Measurements from ENCODE around the gene ZNF629. TPM values are rescaled to one million over a fixed set of nuclear protein-coding genes. Genes with fewer than 3 reads are reported as not detected.

The ZNF629 gene
- total and polyA plus RNA-seq, 3 donors from 2014 or later, result 11.2 to 21.9 (median 19.4) TPM

DNA sequence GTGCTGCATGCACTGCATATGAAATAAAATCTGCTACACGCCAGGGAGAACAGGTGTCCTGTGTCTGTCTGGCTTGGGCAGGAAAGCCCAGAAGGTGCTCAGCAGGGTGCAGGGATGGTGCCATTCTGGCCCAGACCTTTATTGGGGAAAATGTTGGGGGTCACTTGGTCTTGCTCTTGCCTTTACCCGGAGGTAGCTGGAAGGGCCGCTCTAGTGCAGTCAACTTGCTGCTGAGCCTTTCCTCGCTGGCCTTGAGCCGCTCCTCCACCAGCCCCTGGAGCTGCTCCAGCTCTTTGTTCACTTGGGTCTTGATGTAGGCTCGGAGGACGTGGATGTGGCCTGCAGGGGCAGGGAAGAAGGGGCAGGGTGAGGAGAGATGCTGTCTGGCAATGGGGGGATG, 29.7 kb downstream of the ZNF629 start:
- H3K27me3 ChIP-seq, result no peaks in the 10 kb centered on the region
- no peak overlapping the region for H3K4me3 ChIP-seq
- 53 to 61% methylated on average over 5 to 7 of the region's 7 CpGs for WGBS, 2 donors
- H3K36me3 ChIP-seq (ENCODE audit: low read depth, missing control alignments), result no peaks in the 10 kb centered on the region
- H3K4me1 ChIP-seq, result peaks cover 7% of the 10 kb centered on the region
- H3K27ac ChIP-seq, result no peak overlapping the region
- intact Hi-C loops (cut with DNase I; ENCODE audit: low total_unique reads), result no loop called here
- peak; percentile 61 for DNase-seq
- TF ChIP-seq CTCF (IDR thresholded peaks at IDR 0.05) (no peak), POLR2A (IDR thresholded peaks at IDR 0.05) (no peak)
- H3K9me3 ChIP-seq, result no peaks in the 10 kb centered on the region

GRCh38 chr16:30756781-30757100, 30.3 kb downstream of the ZNF629 start:
- Histone ChIP-seq H3K9me3 (no peaks in the 10 kb centered on the region), H3K4me3 (no peak overlapping the region), H3K27ac (no peak overlapping the region), H3K27me3 (no peaks in the 10 kb centered on the region), H3K36me3 (ENCODE audit: low read depth, missing control alignments) (no peaks in the 10 kb centered on the region), H3K4me1 (peaks cover 7% of the 10 kb centered on the region)
- DNase-seq, result no peak
- intact Hi-C loops (cut with DNase I; ENCODE audit: low total_unique reads), result no loop called here
- no peak for TF ChIP-seq CTCF (IDR thresholded peaks at IDR 0.05)
- TF ChIP-seq POLR2A (IDR thresholded peaks at IDR 0.05), result no peak
- 90 to 93% methylated on average over 10 to 13 of the region's 13 CpGs for WGBS, 2 donors

- Histone ChIP-seq H3K9me3 (no peaks in the 10 kb centered on the region), H3K27me3 (no peaks in the 10 kb centered on the region), H3K36me3 (ENCODE audit: low read depth, missing control alignments) (no peaks in the 10 kb centered on the region), H3K4me1 (peaks cover 6% of the 10 kb centered on the region), H3K27ac (no peak overlapping the region), H3K4me3 (no peak overlapping the region)
- DNase-seq, result no peak
- no peak for TF ChIP-seq CTCF (IDR thresholded peaks at IDR 0.05)
- no peak for TF ChIP-seq POLR2A (IDR thresholded peaks at IDR 0.05)
- WGBS, 2 donors, result 92 to 95% methylated on average over 12 to 20 of the region's 20 CpGs
- intact Hi-C loops (cut with DNase I; ENCODE audit: low total_unique reads), result no loop called here
Observed at GRCh38 chr16:30755955-30756780, 30.8 kb downstream of the ZNF629 start.

DNA sequence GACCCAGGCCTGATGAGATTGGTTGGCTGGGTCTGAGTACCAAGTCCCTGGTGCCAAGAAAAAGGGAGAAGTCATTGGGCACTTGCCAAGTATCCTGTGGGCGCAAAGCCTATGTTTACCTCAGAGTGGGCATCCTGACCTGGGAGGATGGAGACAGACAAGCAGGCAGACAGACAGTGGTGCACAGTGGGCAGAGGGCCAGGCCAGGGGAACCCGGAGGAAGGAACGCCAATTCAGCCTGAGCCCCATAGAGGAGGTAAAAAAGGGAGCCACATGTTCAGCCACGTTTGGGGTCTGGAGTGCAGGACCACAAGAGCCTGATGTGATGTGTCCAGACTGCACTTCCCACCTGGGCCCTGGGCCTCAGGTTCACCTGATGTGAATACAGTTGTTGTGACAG, 33.4 kb downstream of the ZNF629 start:
- WGBS, 2 donors, result 73 to 75% methylated on average over 3 to 4 of the region's 4 CpGs
- Histone ChIP-seq H3K36me3 (ENCODE audit: low read depth, missing control alignments) (no peaks in the 10 kb centered on the region), H3K4me3 (no peak overlapping the region), H3K4me1 (no peaks in the 10 kb centered on the region), H3K27me3 (no peaks in the 10 kb centered on the region), H3K9me3 (no peaks in the 10 kb centered on the region), H3K27ac (no peak overlapping the region)
- TF ChIP-seq POLR2A (IDR thresholded peaks at IDR 0.05) (no peak), CTCF (IDR thresholded peaks at IDR 0.05) (no peak)
- intact Hi-C loops (cut with DNase I; ENCODE audit: low total_unique reads), result no loop called here
- DNase-seq, result no peak
